PFSK-1 (cell line): Measurements from ENCODE around the gene LDLRAD3.
A peak's percentile ranks its signal among the peaks of the same experiment; 100 is the strongest.

ENCODE experiments used
- POLR2AphosphoS5 ChIP-seq: IDR thresholded peaks from 2 replicates; pipeline ENCODE4 v1.6.1; 2012; ENCODE audit warnings: low read depth, mild to moderate bottlenecking, control low read depth, low read length, moderate library complexity
- SIN3A ChIP-seq: IDR thresholded peaks from 2 replicates; pipeline ENCODE4 v1.6.1; 2012; ENCODE audit warnings: mild to moderate bottlenecking, low read length, moderate library complexity, borderline replicate concordance; ENCODE audit not compliant: insufficient read depth
- TAF1 ChIP-seq: IDR thresholded peaks from 2 replicates; pipeline ENCODE4 v1.6.1; 2012; ENCODE audit warnings: low read length, control low read depth, borderline replicate concordance; ENCODE audit not compliant: insufficient read depth
- TF ChIP-seq, protein P1 (sequence below), 2 experiments: IDR thresholded peaks; 2 replicates each; pipeline versions ENCODE4 v1.6.1 to v1.8.0; 2011 to 2012; ENCODE audit warnings: low read depth in 2 of 2, low read length in 2 of 2, control low read depth in 1 of 2, inconsistent platforms in 1 of 2, mild to moderate bottlenecking in 1 of 2, moderate library complexity in 1 of 2; ENCODE audit not compliant: insufficient read depth in 1 of 2

DNA sequence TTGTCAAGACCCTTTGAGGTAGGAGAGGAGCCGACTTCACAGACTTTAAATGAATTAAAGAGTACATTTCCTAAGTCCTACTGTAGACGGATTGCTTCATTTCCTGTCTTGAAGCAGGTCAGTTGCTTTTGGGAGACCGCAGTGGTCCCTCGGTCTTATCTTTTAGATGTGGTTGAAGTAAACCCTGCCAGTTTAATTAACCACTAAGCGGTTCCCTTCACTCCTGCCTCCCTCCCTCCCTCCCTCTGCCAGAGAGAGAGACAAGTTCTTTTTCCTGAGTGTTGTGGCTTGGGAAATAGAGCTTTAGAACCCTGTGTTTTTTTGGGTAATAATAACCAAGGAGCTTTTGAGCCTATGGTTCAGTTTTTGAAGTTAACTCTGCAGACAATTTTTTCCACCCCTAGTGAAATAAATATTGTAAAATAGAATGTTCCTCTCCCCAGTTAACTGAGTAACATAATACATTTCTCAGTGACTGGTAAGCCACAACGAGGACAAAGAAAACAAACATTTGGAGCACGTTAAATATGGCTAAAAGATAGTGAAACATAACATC lies 147.5 kb downstream of the LDLRAD3 start:
- TF ChIP-seq TAF1: no peak
- TF ChIP-seq POLR2AphosphoS5: no peak
- TF ChIP-seq SIN3A: no peak
- TF ChIP-seq, protein P1, sequence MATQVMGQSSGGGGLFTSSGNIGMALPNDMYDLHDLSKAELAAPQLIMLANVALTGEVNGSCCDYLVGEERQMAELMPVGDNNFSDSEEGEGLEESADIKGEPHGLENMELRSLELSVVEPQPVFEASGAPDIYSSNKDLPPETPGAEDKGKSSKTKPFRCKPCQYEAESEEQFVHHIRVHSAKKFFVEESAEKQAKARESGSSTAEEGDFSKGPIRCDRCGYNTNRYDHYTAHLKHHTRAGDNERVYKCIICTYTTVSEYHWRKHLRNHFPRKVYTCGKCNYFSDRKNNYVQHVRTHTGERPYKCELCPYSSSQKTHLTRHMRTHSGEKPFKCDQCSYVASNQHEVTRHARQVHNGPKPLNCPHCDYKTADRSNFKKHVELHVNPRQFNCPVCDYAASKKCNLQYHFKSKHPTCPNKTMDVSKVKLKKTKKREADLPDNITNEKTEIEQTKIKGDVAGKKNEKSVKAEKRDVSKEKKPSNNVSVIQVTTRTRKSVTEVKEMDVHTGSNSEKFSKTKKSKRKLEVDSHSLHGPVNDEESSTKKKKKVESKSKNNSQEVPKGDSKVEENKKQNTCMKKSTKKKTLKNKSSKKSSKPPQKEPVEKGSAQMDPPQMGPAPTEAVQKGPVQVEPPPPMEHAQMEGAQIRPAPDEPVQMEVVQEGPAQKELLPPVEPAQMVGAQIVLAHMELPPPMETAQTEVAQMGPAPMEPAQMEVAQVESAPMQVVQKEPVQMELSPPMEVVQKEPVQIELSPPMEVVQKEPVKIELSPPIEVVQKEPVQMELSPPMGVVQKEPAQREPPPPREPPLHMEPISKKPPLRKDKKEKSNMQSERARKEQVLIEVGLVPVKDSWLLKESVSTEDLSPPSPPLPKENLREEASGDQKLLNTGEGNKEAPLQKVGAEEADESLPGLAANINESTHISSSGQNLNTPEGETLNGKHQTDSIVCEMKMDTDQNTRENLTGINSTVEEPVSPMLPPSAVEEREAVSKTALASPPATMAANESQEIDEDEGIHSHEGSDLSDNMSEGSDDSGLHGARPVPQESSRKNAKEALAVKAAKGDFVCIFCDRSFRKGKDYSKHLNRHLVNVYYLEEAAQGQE (IDR thresholded peaks at IDR 0.05; ENCODE audit: insufficient read depth in 1 of 2, low read depth in 2 of 2, low read length in 2 of 2): 0 out of 4 replicates have a peak, but pooled peaks of 1 of the 2 experiments have one; percentile 26
